Osteoblast (primary cell): ENCODE measurements around the gene CDAN1. TPM values are rescaled to one million over a fixed set of nuclear protein-coding genes. Genes with fewer than 3 reads are reported as not detected.

Experiments used
- DNase-seq: peaks from one replicate; pipeline ENCODE4 v3.0.0; 2011; ENCODE audit warnings: low spot score, mixed read lengths; ENCODE audit not compliant: insufficient read length; ENCODE audit errors: missing footprints
- H2AFZ ChIP-seq: 2 replicates; pipeline ENCODE4 v1.6.0; 2011; ENCODE audit warnings: mild to moderate bottlenecking, low read length
- H3K27ac ChIP-seq: 2 replicates; pipeline ENCODE4 v1.5.1; 2011; ENCODE audit warnings: mild to moderate bottlenecking, low read depth, low read length, moderate library complexity
- H3K27me3 ChIP-seq: 2 replicates; pipeline ENCODE4 v1.6.0; 2012; ENCODE audit warnings: mild to moderate bottlenecking, control low read depth, inconsistent platforms, low read length, moderate library complexity; ENCODE audit not compliant: insufficient read depth
- H3K36me3 ChIP-seq: 2 replicates; pipeline ENCODE4 v1.5.1; 2011; ENCODE audit warnings: mild to moderate bottlenecking, low read length, control low read depth, moderate library complexity; ENCODE audit not compliant: insufficient read depth
- H3K4me1 ChIP-seq: 2 replicates; pipeline ENCODE4 v1.5.1; 2011; ENCODE audit warnings: mild to moderate bottlenecking, low read length, control low read depth, moderate library complexity; ENCODE audit not compliant: insufficient read depth
- H3K4me2 ChIP-seq: 2 replicates; pipeline ENCODE4 v1.6.0; 2011; ENCODE audit warnings: mild to moderate bottlenecking, low read length; ENCODE audit not compliant: insufficient read depth
- H3K4me3 ChIP-seq: fragments of 200-600 bp; sonication (generic); 3 replicates; pipeline ENCODE4 v1.5.1; 2012; ENCODE audit warnings: mild to moderate bottlenecking, low read length, inconsistent platforms; ENCODE audit not compliant: insufficient read depth
- H3K79me2 ChIP-seq: 2 replicates; pipeline ENCODE4 v1.6.0; 2012; ENCODE audit warnings: mild to moderate bottlenecking, low read length, control low read depth, inconsistent platforms; ENCODE audit not compliant: insufficient read depth
- H3K9me3 ChIP-seq: 2 replicates; pipeline ENCODE4 v1.5.1; 2011; ENCODE audit warnings: low read depth, low read length, control low read depth
- H4K20me1 ChIP-seq: 2 replicates; pipeline ENCODE4 v1.6.0; 2012; ENCODE audit warnings: mild to moderate bottlenecking, low read length, control low read depth; ENCODE audit not compliant: insufficient read depth
- CTCF ChIP-seq: IDR thresholded peaks from 2 replicates; pipeline ENCODE4 v1.5.1; 2011; ENCODE audit warnings: mild to moderate bottlenecking, low read depth, low read length, moderate library complexity; ENCODE audit errors: extremely low read depth
- total RNA-seq: library from RNA; depleted of rRNA; stranded (reverse); fragments of >200 nt; gene quantifications from 2 replicates; pipeline ENCODE4 v1.2.3, GENCODE V29; 2012

The CDAN1 gene
- total RNA-seq, 1 donor, result 7.6 TPM

DNA sequence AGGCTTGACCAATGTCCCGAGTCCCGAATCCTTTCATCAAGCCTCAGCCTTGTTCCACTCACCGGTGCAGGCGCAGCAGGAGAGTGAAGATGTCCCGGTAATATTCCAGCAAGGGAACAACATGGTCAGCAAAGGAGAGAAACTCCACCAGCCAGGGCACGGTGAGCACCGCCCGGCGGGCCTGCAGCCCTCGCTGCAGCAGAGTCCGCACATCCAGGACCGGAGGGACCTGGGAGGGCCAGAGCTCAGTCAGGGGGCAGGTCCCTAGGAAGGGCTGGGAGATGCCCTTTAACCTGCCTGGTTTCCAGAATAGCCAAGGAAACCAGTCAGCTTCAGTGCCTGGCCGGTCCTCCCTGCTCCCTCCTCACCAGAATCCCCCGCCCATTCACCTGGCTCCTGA is 6.4 kb downstream of the CDAN1 start:
- H3K4me2 ChIP-seq, result no peak overlapping the region
- no peak overlapping the region for H3K27ac ChIP-seq

GRCh38 chr15:42730135-42730534 is 6.8 kb downstream of the CDAN1 start:
- Histone ChIP-seq H4K20me1 (peaks cover 11% of the 10 kb centered on the region), H3K36me3 (peaks cover 72% of the 10 kb centered on the region), H3K9me3 (no peaks in the 10 kb centered on the region), H3K4me1 (no peaks in the 10 kb centered on the region), H3K79me2 (peaks cover 10% of the 10 kb centered on the region), H2AFZ (no peak overlapping the region), H3K27ac (no peak overlapping the region), H3K4me3 (no peak overlapping the region), H3K4me2 (no peak overlapping the region), H3K27me3 (no peaks in the 10 kb centered on the region)
- peak; percentile 48 for DNase-seq
- TF ChIP-seq CTCF, result no peak

More for the DNA sequence above, 6.4 kb downstream of the CDAN1 start:
- H3K79me2 ChIP-seq, result peaks cover 14% of the 10 kb centered on the region
- no peaks in the 10 kb centered on the region for H3K9me3 ChIP-seq
- peaks cover 14% of the 10 kb centered on the region for H4K20me1 ChIP-seq
- no peak for DNase-seq
- TF ChIP-seq CTCF, result no peak
- no peak overlapping the region for H3K4me3 ChIP-seq
- no peaks in the 10 kb centered on the region for H3K4me1 ChIP-seq
- no peak overlapping the region for H2AFZ ChIP-seq
- H3K36me3 ChIP-seq, result peaks cover 70% of the 10 kb centered on the region
- no peaks in the 10 kb centered on the region for H3K27me3 ChIP-seq

DNA sequence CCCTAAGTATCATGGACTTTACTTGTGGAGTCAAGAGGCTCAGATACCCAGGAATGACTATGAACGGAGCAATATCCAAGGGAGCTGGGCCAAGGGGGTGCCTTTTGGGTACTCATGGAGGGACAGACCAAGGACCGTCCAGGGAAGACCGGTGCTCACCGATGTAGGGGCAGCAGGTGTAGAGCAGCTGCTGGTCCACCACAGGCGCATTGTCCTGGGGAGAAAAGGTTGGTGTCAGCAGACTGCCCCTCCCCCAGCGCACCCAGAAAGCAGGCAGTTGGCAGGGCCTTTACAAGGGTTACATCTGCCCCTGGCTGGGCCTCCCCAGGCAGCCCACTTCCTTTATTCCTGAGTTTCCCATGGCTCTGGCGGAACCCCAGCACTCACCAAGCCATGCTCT is 7.5 kb downstream of the CDAN1 start:
- Histone ChIP-seq H3K4me2 (no peak overlapping the region), H3K79me2 (peaks cover 5% of the 10 kb centered on the region), H4K20me1 (peaks cover 8% of the 10 kb centered on the region), H3K27me3 (no peaks in the 10 kb centered on the region), H3K36me3 (peaks cover 72% of the 10 kb centered on the region), H3K9me3 (no peaks in the 10 kb centered on the region), H3K4me3 (no peak overlapping the region), H3K27ac (no peak overlapping the region), H3K4me1 (no peaks in the 10 kb centered on the region), H2AFZ (no peak overlapping the region)
- no peak for TF ChIP-seq CTCF
- peak; percentile 41 for DNase-seq

DNA sequence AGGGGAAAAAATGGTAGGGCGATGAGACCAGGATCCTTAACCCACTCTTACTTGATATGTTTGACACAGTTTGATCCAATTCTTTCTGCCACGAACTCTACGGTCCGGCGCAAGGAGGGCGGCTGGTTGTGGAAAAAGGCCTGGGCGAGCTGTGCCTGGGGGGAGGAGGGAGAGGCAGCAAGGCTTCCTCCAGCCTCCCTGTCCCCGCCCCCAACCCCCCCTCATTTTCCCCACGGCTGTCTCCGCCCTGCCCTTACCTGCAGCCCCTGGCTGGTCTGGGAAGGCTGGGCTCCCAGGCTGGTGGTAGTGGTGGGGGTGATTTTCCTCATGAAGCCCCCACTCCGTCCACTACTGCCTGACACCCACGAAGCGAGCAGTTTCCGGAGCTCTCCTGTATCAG is 8.0 kb downstream of the CDAN1 start:
- H3K9me3 ChIP-seq, result no peaks in the 10 kb centered on the region
- no peak for DNase-seq
- no peak overlapping the region for H2AFZ ChIP-seq
- TF ChIP-seq CTCF, result no peak
- peaks cover 5% of the 10 kb centered on the region for H4K20me1 ChIP-seq
- peaks cover 1% of the 10 kb centered on the region for H3K79me2 ChIP-seq
- H3K4me1 ChIP-seq, result no peaks in the 10 kb centered on the region
- H3K36me3 ChIP-seq, result peaks cover 72% of the 10 kb centered on the region
- no peak overlapping the region for H3K4me2 ChIP-seq
- H3K27me3 ChIP-seq, result no peaks in the 10 kb centered on the region
- H3K27ac ChIP-seq, result no peak overlapping the region
- H3K4me3 ChIP-seq, result no peak overlapping the region
